ENCODE data around the gene IGLON5.

Gene IGLON5

DNA sequence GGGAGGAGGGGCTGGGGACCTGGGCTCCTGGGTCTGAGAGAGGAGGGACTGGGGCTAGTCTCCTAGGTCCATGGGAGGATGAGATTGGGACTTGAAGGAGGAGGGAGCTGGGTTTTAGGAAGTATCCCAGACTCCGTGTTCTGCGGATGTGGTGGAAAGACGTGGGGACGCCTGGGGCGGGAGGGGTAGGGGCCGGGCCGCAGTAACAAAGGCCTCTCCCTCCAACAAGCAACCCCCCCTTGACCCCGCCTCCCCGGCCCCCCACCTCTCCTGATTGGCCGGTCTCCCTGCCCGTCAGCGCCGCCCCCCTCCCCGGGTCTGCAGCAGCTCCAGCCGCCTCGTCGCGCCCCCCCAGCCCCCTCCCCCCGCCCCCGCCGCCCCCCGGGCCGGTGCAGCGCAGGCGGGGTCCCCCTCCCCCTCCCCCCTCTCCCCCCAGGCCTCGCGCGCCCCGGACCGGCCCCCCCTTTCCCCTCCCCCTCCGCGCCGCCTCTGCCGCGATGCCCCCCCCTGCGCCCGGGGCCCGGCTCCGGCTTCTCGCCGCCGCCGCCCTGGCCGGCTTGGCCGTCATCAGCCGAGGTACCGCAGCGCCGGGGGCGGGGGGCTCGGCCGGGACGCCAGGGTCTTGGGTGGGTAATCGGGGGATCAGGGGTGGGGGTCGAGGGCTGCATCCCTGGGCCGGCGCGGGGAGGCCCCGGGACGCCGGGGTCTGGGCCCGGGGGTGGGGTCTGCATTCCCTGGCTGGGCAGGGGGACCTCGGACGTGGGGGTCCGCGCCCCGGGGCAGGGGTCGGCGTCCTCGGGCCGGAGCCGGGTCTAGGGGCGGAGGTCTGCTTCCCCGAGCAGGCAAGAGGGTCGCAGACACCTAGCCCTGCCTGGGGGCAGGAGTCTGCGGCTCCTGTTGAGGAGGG is at the start of gene IGLON5:
Gene IGLON5 (plus strand): TSS at position 294 of the 907 bp plus-strand sequence. CDS start 204 bp downstream, at position 498.
- no peak for DNase-seq (ENCODE audit: low read depth in 2 of 2)

DNA sequence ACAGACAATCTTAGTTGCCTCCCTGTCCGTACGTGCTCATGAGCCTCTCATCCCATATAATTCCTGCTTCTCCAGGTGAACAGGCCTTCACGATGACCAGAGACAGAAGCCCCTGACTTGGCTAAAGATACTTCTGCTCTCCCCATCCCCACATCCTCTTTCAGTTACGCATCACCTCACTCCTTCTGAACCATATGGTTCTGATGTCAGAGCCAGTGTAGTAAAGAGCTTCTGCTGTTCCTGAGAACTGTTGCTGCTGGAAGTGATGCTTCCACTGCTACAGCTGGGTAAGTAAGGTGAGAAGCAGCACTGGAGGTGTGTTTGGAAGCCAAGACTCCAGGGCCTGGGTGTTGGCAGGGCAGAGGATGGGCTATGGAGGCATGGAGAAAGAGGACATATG is 47.6 kb upstream of the IGLON5 start:
- DNase-seq (ENCODE audit: low read depth in 2 of 2), result no peak

DNA sequence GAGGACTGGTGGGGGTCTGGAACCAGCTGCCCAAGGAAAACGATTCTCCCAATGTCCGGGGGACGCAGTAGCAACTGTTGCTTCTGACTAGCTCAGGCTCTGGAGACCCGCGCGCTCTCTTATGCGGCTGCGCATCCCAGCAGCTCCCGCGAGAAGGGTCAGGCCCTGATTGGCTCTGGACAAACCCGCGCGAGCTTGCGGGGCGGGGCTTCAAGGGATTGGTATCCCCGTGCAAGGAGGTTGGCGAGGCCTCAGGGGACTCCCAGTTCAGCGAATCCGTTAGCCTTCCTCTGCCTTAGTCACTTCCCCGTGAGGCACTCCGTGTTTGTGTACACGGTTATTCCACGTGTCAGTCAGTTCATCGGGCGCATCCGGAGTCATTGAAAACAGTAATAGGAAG is 40.4 kb upstream of the IGLON5 start:
- no peak for DNase-seq (ENCODE audit: low read depth in 2 of 2)

DNA sequence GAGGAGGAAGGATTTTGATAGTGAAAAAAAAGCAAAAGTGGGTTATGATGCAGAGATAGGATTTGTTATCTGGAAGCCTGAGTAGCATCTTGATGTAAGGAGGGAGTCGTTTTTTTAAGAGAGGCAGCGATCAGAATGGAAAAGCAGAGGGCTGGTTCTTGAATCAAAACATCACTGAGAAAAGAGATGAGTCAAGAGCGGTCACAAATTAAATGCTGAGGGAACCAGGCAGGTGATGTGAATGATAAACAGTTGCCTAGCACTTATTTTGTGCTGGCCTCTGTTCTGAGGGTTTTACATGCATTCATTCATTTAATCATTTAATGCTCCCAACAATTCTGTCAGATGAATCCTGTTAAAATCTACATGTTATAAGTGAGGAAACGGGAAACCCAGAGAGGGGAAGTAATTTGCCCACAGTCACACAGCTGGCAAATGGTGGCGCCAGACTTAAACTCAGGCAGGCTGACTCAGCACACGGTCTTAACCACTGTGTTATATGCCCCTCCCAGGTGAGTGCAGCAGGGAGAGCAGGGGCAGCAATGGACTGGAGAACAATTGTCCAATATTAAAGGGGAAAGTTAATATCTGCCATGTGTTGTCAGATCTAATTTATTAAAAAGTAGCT is 39.1 kb upstream of the IGLON5 start:
- DNase-seq (ENCODE audit: low read depth in 2 of 2), result no peak

DNA sequence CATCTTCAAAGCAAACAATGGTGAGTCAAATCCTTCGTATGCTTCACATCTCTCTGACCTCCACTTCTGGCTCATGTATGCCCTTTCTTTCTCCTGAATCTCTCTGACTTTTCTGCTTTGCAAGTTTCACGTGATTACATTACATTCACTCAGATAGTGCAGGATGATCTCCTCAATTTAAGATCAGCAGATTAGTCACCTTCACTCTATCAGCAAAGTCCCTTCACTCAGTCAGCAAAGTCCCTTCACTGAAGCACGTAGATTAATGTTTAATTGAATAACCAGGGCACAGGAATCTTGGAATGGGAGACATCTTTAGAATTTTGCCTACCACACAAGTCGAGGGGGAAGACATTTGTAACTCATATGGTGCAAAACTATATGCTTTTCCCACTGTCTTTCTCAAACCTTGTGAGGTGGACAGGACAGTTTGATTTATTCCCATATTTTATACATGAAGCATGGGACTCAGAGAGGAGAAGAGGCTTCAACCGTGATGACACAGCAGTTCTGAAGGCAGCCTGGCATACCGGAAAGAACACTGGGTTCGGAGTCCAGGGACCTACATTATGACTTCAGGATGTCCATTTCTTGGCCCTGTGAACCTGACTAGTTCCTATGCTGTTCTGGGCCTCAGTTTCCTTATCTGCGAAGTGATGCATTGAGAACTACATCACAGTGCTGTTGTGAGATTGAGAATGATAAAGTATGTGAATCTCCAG is 37.2 kb upstream of the IGLON5 start:
- DNase-seq (ENCODE audit: low read depth in 2 of 2), result no peak

DNA sequence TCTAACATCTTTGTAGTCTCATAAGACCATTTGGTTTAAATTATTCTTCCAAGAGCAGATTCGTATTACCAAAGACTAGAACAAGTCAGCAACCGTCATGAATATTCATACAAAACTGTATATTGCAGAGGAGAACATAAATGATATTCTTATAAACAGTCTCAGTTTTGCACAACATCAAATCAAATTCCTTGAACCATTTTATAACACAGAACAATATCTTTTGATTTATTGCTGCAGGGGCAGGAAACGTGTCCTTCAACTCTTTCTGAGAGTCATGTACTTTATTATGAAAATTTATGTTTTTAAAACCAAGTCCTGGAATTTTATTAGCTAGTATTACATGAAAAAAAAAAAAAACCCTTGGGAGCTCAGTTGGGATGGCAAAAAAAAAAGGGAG is 34.3 kb upstream of the IGLON5 start:
- no peak for DNase-seq (ENCODE audit: low read depth in 2 of 2)

DNA sequence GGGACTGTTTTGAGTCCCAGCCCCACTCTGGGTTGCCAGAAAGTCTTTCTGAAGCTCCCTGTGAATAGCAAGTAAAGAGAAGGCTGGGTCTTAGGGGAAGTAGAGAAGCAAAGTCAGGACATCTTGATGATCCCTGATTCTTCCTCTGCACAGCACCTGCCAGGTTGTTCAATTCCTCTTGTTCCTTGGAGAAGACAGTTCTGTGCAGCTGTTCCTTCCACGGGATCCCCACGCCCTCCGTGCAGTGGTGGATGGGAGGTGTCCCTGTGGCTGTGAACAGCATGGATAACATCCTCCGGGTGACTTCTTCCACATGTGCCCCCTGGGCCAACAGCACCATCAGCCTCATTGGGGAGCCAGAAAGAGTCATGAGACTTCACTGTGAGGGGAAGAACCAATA is 29.1 kb upstream of the IGLON5 start:
- DNase-seq (ENCODE audit: low read depth in 2 of 2), result no peak

DNA sequence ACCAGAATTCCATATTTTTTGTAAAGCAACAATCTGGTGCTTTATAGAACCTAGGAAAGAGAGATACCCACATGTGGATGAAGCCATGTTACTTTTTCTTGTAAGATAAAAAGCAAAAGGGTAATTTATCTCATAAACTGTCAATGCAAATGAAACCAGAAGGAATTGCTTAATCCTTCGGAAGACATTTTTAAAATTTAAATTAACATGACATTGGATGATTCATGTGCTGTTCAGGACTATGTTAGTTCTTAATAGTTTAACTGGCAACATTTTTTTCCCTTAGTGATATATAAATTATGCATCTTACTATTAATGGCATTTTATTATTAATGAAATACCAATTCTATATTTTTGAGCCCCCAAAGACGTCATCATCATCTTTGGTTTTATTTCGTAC is 25.8 kb upstream of the IGLON5 start:
- no peak for DNase-seq (ENCODE audit: low read depth in 2 of 2)

DNA sequence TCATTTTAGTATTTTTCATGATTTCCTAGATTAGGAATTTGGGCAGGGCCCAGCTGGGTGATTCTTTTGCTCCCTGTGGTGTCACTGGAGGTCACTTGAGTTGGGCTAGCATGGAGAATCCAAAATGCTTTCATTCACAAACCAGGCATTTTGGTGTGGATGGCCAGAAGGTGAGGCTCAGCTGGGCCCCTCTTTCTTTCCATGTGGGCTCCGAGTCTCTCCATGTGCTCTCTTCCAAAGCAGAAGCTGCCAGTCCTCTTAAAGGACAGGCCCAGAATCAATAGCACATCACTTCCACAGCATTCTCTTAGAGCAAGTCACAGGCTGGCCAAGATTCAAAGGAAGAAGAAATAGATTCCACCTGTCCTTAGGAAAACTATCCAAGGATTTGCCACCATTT is 21.8 kb upstream of the IGLON5 start:
- DNase-seq (ENCODE audit: low read depth in 2 of 2), result no peak

DNA sequence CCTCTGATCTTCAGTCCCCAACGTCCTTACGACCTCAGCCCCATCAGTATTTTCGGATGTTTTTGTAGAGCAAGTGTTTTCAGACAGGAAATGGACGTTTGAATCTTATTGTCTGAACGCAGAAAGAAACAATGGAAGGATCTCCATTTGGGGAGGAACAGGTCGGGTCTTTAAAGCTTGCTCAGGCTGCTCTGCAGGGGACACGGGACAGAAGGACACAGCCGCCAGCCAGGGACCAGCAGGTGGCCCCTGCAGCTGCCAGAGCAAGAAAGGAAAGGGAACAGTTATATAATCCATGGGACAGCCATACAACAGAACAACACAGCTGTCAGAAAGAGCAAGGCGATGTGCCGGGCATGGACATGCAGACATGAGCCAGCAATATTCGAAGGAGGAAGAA is 18.5 kb upstream of the IGLON5 start:
- no peak for DNase-seq (ENCODE audit: low read depth in 2 of 2)

DNA sequence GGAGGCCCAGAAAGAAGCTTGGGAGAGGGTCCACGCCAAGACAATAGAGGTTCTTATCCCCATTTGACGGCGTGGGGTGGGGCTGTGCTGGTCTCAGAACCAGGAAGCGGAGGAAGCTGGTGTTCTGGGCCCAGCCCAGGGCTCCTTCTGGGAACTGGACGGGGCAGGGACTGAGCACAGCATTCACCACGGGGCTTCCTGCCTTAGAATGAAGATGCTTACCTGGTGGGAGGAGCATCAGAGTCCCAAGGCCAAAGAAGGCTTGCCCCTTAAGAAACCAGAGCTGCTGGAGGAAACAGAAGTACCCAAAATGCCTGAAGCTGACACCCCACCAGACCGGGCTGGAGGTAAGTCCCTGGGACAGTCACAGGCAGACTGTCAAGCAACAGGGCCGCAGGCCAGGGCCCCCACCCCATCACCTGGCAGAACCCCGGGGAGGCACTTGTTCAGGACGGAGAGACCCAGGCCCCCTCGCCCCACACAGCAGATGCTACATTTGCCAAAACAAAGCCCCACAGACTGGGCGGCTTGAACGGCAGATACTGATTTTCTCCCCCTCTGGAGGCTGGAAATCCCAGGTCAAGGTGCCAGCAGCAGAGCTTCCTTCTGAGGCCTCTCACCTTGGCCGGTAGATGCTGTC is 17.8 kb upstream of the IGLON5 start:
- DNase-seq (ENCODE audit: low read depth in 2 of 2), result no peak

DNA sequence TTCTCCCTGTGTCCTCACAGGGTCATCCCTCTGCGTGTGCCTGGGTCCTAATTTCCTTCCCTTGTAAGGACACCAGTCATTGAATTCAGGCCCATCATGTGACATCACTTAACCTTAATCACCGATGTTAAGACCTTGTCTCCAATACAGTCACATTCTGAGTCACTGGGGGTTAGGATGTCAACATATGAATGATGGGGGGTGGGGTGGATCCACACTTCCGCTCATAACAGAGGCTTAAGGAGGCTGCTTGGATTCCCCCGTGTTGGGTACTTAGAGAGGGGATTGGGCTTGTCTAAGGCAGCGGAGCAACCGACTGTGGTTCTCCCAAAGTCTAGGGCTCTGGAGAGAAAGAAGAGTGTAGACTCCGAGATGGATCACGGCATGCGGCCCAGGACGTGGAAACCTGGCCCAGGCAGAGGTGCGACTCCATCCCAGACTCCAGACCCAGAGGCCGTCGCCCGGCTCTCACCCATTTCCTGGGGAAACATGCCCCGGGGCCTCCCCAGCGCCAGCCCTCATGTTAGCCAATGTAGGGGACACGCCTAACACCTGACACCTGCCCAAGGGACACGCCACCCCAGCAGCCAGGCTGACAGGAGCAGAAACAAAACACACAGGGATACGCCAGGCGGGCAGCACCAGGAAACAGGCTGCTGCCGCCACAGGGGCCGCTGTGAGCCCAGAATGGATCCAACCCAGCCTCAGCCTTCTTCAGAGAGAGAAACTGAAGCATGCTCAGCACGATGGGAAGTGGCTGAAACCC is 17.1 kb upstream of the IGLON5 start:
- DNase-seq (ENCODE audit: low read depth in 2 of 2), result no peak

DNA sequence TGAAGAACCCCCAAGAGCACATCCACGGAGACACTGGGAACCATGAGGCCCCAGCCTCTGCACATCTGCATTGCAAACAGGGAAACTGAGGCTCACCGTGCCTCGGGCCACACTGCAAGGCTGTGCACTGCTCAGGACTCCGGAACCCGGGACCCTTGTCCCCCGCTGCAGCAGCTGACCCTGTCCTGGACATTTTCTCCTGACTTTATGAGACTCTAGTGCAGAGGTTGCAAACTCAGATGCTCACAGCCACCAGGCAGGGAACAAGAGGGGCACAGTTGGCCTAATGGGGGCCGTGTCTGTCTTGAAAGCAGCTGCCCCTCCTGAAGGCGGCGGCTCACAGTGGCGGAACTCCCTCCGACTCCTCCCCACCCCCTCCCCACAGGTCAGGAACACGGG is 16.5 kb upstream of the IGLON5 start:
- DNase-seq (ENCODE audit: low read depth in 2 of 2), result no peak

DNA sequence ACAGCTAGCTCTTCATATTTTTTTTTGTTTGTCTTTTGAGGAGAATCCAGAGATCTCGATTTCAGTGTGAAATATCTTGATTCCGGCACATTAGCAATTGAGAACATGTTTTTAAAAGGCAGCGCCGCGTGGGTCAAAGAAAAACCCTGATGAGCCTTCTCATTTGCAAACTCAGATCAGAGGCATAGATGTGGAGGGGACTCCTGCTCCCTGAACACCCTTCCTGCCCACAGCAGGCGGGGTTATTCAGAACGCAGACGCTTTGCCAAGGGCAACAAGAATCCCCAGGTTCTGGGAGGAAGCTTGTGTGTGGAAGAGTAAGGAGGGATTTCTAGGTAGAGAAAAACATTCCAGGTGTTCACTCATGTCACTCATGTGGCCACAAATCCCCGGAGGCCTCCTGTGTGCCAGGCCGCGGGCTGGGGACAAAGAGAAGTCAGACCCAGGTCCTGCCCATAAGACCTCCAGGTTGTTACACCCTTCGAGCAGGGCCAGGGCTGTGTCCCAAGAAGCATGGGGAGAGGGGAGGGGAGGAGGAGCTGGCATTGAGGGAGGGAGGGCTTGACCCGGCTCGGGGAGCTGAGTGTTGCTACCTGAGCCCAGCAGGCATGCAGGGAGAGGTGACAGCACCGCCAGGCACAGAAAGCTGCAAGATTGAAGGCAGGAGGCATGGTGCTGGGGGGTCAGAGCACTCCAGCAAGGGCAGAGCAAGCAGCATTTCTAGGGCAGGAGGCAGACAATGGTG is 15.9 kb upstream of the IGLON5 start:
- DNase-seq (ENCODE audit: low read depth in 2 of 2), result no peak

DNA sequence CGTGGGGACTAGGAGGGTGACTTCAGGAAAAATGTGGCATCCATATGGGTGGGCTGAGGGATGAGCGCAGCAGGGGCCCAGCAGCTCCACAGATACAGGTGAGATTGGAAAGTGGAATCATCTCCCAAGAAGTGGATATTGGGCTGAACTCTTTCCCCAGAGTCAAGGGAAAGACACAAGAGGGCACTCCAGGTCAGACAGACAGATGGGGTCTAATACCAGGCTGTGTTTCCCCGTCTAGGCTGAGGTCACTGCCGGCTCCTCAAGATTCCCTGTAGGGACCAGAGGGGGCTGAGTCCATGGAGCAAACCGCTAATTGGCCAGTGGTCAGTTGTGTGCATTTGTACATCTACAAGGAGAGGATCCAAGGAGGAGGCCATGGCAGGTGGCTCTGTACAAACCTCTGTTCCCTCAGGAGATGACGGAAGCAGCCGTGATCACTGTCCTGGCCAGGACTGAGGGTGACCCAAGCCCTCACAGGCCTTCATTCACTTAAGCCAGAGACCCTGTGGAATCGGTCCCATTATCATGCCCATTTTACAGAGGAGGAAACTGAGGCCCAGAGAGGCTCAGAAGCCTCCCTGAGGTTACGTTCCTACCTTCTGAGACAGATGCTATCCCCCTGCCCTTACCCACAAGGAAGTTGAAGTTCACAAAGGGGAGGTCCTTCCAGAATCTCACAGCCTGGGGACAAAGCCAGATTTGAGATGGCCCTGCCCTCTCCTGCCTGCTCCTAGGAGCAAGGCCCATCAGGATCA is 14.9 kb upstream of the IGLON5 start:
- DNase-seq (ENCODE audit: low read depth in 2 of 2), result no peak

DNA sequence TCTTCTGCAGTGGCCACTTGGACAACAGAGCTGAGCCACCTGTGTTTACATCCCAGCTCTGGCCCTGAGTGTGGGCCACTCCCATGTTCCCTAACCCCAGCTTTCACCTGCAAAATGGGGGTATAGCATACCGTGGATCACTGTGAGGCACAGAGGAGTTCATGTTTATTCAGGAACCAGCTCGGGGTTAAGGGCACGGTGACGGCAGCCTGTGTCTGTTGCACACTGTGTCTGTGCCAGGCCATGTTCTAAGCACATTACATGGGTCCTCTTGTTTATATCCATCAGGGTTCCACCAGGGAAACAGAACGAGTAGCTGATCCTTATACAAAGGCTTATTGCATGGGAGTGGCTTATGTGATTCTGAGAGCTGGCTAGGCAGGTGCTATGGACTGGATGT is 14.0 kb upstream of the IGLON5 start:
- DNase-seq (ENCODE audit: low read depth in 2 of 2), result no peak

DNA sequence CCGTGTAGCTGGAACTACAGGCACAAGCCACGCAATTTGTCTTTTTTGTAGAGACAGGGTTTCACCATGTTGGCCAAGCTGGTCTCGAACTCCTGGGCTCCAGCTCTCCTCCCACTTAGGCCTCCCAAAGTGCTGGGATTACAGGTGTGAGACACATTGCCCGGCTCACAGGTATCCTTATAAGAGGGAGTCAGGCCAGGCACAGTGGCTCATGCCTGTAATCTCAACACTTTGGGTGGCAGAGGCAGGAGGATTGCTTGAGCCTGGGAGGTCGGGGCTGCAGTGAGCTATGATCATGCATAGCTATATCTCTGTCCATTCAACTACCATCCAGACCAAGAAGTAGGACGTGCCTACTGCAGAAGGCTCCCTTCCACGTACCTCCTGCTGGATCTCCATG is 10.2 kb upstream of the IGLON5 start:
- no peak for DNase-seq (ENCODE audit: low read depth in 2 of 2)

DNA sequence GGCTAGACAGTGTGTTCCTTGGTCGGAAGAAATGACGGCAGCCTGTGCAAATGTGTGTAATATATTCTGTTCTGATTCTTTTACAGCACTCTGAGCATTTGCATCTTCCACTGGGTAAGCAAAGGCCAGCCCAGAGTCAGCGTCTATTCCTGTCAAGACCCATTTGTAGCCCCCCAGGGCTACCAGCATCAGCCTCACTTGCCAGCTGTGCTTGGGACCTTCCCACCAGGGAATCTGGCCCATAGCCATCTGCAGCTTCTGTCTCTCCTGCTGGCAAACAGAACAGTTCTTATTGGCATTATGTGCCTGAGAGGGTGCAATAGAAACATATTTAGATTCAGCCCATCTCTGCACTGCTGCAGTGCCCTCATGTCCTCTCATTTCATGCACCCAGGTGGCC is 6.0 kb upstream of the IGLON5 start:
- no peak for DNase-seq (ENCODE audit: low read depth in 2 of 2)

DNA sequence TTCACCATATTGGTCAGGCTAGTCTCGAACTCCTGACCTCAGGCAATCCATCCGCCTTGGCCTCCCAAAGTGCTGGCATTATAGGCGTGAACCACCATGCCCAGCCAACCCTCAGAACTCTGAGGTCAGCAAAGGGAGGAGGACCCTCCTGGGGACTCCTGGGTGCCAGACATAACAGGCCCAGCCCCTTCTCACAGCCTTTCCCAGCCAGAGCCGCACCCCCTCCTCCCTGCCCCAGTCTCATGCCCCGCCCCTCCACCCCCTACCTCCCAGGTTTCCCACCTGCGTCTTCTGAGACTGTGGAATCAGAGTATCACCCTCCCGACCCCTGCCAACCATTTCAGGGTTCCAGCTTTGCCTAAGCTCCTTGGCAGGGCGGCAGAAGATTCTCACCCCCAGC is 5.2 kb downstream of the IGLON5 start:
- DNase-seq (ENCODE audit: low read depth in 2 of 2), result no peak

DNA sequence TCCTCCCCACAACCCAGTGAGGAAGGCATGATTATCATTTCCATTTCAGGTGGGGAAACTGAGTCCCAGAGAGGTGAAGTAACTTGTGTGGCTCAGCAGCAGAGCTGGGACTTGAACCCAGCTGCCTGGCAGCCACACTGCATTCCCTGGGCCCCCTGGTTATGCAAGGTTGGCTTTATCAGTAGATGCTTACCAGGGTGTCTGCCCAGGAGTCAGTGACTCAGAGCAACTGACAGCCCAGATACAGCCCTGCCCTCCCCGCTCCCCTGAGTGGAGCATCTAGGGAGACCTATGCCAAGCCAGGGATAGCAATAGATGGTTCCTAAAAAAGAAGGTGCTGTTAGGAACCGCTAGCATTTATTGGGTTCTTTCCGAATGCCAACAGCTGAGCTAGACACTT is 5.9 kb downstream of the IGLON5 start:
- no peak for DNase-seq (ENCODE audit: low read depth in 2 of 2)
